Left lobe of liver (tissue), 2 donors: ENCODE results near the gene CAPZB. TPM values are rescaled to one million over a fixed set of nuclear protein-coding genes. Genes with fewer than 3 reads are reported as not detected.
"Not testable (repeated sequence)": the region's sequence is repeated elsewhere in the genome, so short reads cannot be mapped to it uniquely, and the experiment has no call there.

Experiments used
- ATAC-seq: fragments of 200-7000 bp; cut with Tn5 transposase; one replicate; pipeline ENCODE4 v1.9.1; 2020; ENCODE audit warnings: mild to moderate bottlenecking, moderate library complexity
- DNase-seq: peaks from one replicate; pipeline ENCODE4 v3.0.0-alpha.2; 2020; ENCODE audit warnings: low spot score
- total RNA-seq: library from RNA; stranded (reverse); gene quantifications from one replicate; pipeline ENCODE4 v1.2.1, GENCODE V29; 2021
- donor health status: DM: no; HTN: no; CAD: no; lungs with moderate emphysema.
- donor health status: DM: no; HTN: yes; CAD: no.

The CAPZB gene
- total RNA-seq, 1 donor from 2014 or later: 91.4 TPM

GRCh38 chr1:19315378-19316198, 169.8 kb downstream of the CAPZB start:
- DNase-seq: no peak
- ATAC-seq: no peak

- no peak for DNase-seq
- ATAC-seq: no peak
These were observed 171.1 kb downstream of the CAPZB start for GRCh38 chr1:19313961-19314882.

- no peak for DNase-seq
- ATAC-seq: no peak
These were observed 171.7 kb downstream of the CAPZB start for GRCh38 chr1:19313636-19313959.

GRCh38 chr1:19312782-19313635, 172.3 kb downstream of the CAPZB start:
- no peak for DNase-seq
- ATAC-seq: peak; percentile 50

- DNase-seq (peak; percentile 95), ATAC-seq (peak; percentile 94)
These were observed 173.2 kb downstream of the CAPZB start, which contains the start of the genes AKR7A2 and SLC66A1 for GRCh38 chr1:19311931-19312781. Gene AKR7A2, minus strand, starts transcription at chr1:19312144. Its CDS starts 20 bp downstream, at chr1:19312124. Gene SLC66A1, plus strand, starts transcription at chr1:19312326. Its CDS starts 5,352 bp downstream, at chr1:19317678.

- DNase-seq (no peak), ATAC-seq (no peak)
These were observed 173.8 kb downstream of the CAPZB start for GRCh38 chr1:19311503-19311930.

GRCh38 chr1:19310720-19311502, 174.4 kb downstream of the CAPZB start:
- DNase-seq: peak; percentile 46

GRCh38 chr1:19310061-19310460, 175.3 kb downstream of the CAPZB start:
- ATAC-seq: no peak
- DNase-seq: no peak

More at GRCh38 chr1:19310720-19311502, 174.4 kb downstream of the CAPZB start:
- peak; percentile 36 for ATAC-seq

- ATAC-seq: no peak
- no peak for DNase-seq
These were observed 176.1 kb downstream of the CAPZB start for GRCh38 chr1:19309123-19309813.

GRCh38 chr1:19308509-19308907, 176.8 kb downstream of the CAPZB start:
- ATAC-seq: no peak
- DNase-seq: no peak

GRCh38 chr1:19307794-19308508, 177.4 kb downstream of the CAPZB start:
- DNase-seq (no peak), ATAC-seq (no peak)

GRCh38 chr1:19306941-19307340, 178.4 kb downstream of the CAPZB start:
- ATAC-seq: no peak
- DNase-seq: no peak

- ATAC-seq: no peak
These were observed 179.5 kb downstream of the CAPZB start for GRCh38 chr1:19305880-19306279.

GRCh38 chr1:19304081-19304480, 181.3 kb downstream of the CAPZB start:
- ATAC-seq, DNase-seq: not testable (repeated sequence)

More at GRCh38 chr1:19305880-19306279, 179.5 kb downstream of the CAPZB start:
- no peak for DNase-seq

- DNase-seq (no peak), ATAC-seq (no peak)
These were observed 185.1 kb downstream of the CAPZB start for GRCh38 chr1:19300211-19300610.

GRCh38 chr1:19294638-19295037, 190.7 kb downstream of the CAPZB start:
- ATAC-seq: no peak

GRCh38 chr1:19289244-19289643, 196.1 kb downstream of the CAPZB start:
- ATAC-seq (peak; percentile 35), DNase-seq (no peak)

More at GRCh38 chr1:19294638-19295037, 190.7 kb downstream of the CAPZB start:
- no peak for DNase-seq
